Measurements from ENCODE around the gene KSR1.
"Not testable (repeated sequence)": the region's sequence is repeated elsewhere in the genome, so short reads cannot be mapped to it uniquely, and the experiment has no call there.

KSR1 gene

GRCh38 chr17:27621942-27622559, 165.8 kb downstream of the KSR1 start:
- DNase-seq: no peak

- DNase-seq: no peak
Observed at GRCh38 chr17:27622986-27623385, 166.7 kb downstream of the KSR1 start.

GRCh38 chr17:27623614-27624013, 167.4 kb downstream of the KSR1 start:
- no peak for DNase-seq

- DNase-seq: no peak
Observed at GRCh38 chr17:27624539-27624938, 168.3 kb downstream of the KSR1 start.

- no peak for DNase-seq
Observed at GRCh38 chr17:27625856-27626255, 169.6 kb downstream of the KSR1 start.

GRCh38 chr17:27627514-27627913, 171.3 kb downstream of the KSR1 start:
- no peak for DNase-seq

GRCh38 chr17:27628376-27628775, 172.1 kb downstream of the KSR1 start:
- DNase-seq: no peak

- not testable (repeated sequence) for DNase-seq
Observed at GRCh38 chr17:27629260-27629659, 173.0 kb downstream of the KSR1 start.

GRCh38 chr17:27630607-27631410, 174.6 kb downstream of the KSR1 start, which contains the start of gene LGALS9:
TSS of gene LGALS9 (plus strand) at chr17:27631188. CDS start at chr17:27631266, 78 bp downstream.
- DNase-seq: no peak

- no peak for DNase-seq
Observed at GRCh38 chr17:27631411-27631760, 175.1 kb downstream of the KSR1 start.

GRCh38 chr17:27631897-27632725, 175.9 kb downstream of the KSR1 start:
- no peak for DNase-seq

- DNase-seq: not testable (repeated sequence)
Observed at GRCh38 chr17:27632766-27633165, 176.5 kb downstream of the KSR1 start.

- DNase-seq: no peak
Observed at GRCh38 chr17:27633312-27634025, 177.2 kb downstream of the KSR1 start.

GRCh38 chr17:27634026-27634335, 177.7 kb downstream of the KSR1 start:
- DNase-seq: no peak

GRCh38 chr17:27634776-27635175, 178.5 kb downstream of the KSR1 start:
- no peak for DNase-seq

- no peak for DNase-seq
Observed at GRCh38 chr17:27635275-27635823, 179.1 kb downstream of the KSR1 start.

GRCh38 chr17:27636005-27636520, 179.8 kb downstream of the KSR1 start:
- DNase-seq: not testable (repeated sequence)

GRCh38 chr17:27637818-27638217, 181.6 kb downstream of the KSR1 start:
- DNase-seq: not testable (repeated sequence)

GRCh38 chr17:27638415-27638914, 182.2 kb downstream of the KSR1 start:
- not testable (repeated sequence) for DNase-seq

GRCh38 chr17:27640790-27641189, 184.5 kb downstream of the KSR1 start:
- DNase-seq: no peak

- DNase-seq: no peak
Observed at GRCh38 chr17:27644586-27644985, 188.3 kb downstream of the KSR1 start.

- not testable (repeated sequence) for DNase-seq
Observed at GRCh38 chr17:27645621-27646020, 189.4 kb downstream of the KSR1 start.

All from activated CD4-positive, alpha-beta T cell treated with anti-CD3 and anti-CD28 coated beads, Interleukin-2, amount 50 U/mL, for 1 hour (primary cell).